ENCODE data around the gene TYMS.

TYMS gene

GRCh38 chr18:657311-658000 lies at the start of gene TYMS:
TYMS (plus strand) TSS chr18:657653; CDS start chr18:657743, 90 bp downstream.
- Histone ChIP-seq H3K4me3 (ENCODE audit: low read depth, low read length) (peak within 1 kb of the TSS; percentile 84), H3K27me3 (replicated peaks) (no peaks in the 10 kb centered on the region), H3K36me3 (replicated peaks) (no peaks in the 10 kb centered on the region), H3K27ac (peak within 1 kb of the TSS; percentile 1)
- in situ Hi-C loops (cut with HindIII; ENCODE audit: low pct_ligation_motif_present, low sequenced_read_pairs), result no loop called here
- peak; percentile 21 for TF ChIP-seq CTCF (IDR thresholded peaks at IDR 0.05; ENCODE audit: low read depth, low read length, missing control alignments)
- DNase-seq, result peak; percentile 18

- TF ChIP-seq CTCF (IDR thresholded peaks at IDR 0.05; ENCODE audit: low read depth, low read length, missing control alignments), result no peak
- Histone ChIP-seq H3K27ac (no peak overlapping the region), H3K27me3 (replicated peaks) (no peaks in the 10 kb centered on the region), H3K36me3 (replicated peaks) (no peaks in the 10 kb centered on the region), H3K4me3 (ENCODE audit: low read depth, low read length) (no peak overlapping the region)
- in situ Hi-C loops (cut with HindIII; ENCODE audit: low pct_ligation_motif_present, low sequenced_read_pairs), result loop anchor here (25.0 kb wide), 1 partner anchor 229 kb away; no protein-coding TSS in a partner anchor
- DNase-seq, result no peak
These were observed 49.5 kb upstream of the TYMS start for GRCh38 chr18:607930-608329.

- H3K27ac ChIP-seq, result no peak overlapping the region
- H3K27me3 ChIP-seq (replicated peaks), result no peaks in the 10 kb centered on the region
- no peaks in the 10 kb centered on the region for H3K36me3 ChIP-seq (replicated peaks)
- DNase-seq, result no peak
- TF ChIP-seq CTCF (IDR thresholded peaks at IDR 0.05; ENCODE audit: low read depth, low read length, missing control alignments), result no peak
- in situ Hi-C loops (cut with HindIII; ENCODE audit: low pct_ligation_motif_present, low sequenced_read_pairs), result loop anchor here (25.0 kb wide), 1 partner anchor 227 kb away; no protein-coding TSS in a partner anchor
- no peak overlapping the region for H3K4me3 ChIP-seq (ENCODE audit: low read depth, low read length)
These were observed 47.1 kb upstream of the TYMS start for GRCh38 chr18:610214-610928.

GRCh38 chr18:612156-612555 lies 45.3 kb upstream of the TYMS start:
- no peak for DNase-seq
- no peaks in the 10 kb centered on the region for H3K36me3 ChIP-seq (replicated peaks)
- TF ChIP-seq CTCF (IDR thresholded peaks at IDR 0.05; ENCODE audit: low read depth, low read length, missing control alignments), result no peak
- in situ Hi-C loops (cut with HindIII; ENCODE audit: low pct_ligation_motif_present, low sequenced_read_pairs), result loop anchor here (25.0 kb wide), 1 partner anchor 225 kb away; no protein-coding TSS in a partner anchor
- H3K27me3 ChIP-seq (replicated peaks), result no peaks in the 10 kb centered on the region
- H3K27ac ChIP-seq, result no peak overlapping the region
- no peak overlapping the region for H3K4me3 ChIP-seq (ENCODE audit: low read depth, low read length)

DNA sequence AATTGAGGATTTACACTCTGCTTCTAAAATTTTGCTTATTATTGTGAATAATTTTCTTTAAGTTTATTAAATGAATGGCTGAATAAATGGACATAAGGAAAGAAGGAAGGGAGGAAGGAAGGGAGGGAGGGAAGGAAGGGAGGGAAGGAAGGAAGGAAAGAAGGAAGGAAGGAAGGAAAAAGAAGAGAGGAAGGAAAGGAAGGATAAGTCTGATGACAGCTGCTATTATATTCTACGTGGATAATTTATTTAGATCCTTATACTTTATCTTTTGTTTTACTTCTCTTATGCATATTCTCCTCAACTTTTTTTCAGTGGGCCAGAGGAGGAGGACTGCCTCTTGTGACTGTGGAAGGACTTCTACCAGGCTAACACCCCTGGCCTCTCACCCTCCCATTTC lies 43.3 kb upstream of the TYMS start:
- Histone ChIP-seq H3K27ac (no peak overlapping the region), H3K27me3 (replicated peaks) (peaks cover 9% of the 10 kb centered on the region), H3K36me3 (replicated peaks) (no peaks in the 10 kb centered on the region), H3K4me3 (ENCODE audit: low read depth, low read length) (no peak overlapping the region)
- in situ Hi-C loops (cut with HindIII; ENCODE audit: low pct_ligation_motif_present, low sequenced_read_pairs), result loop anchor here (25.0 kb wide), 1 partner anchor 223 kb away; no protein-coding TSS in a partner anchor
- TF ChIP-seq CTCF (IDR thresholded peaks at IDR 0.05; ENCODE audit: low read depth, low read length, missing control alignments), result no peak
- DNase-seq, result no peak

Measured in brain microvascular endothelial cell (primary cell).